ENCODE measurements around the gene SNX18.

The SNX18 gene

DNA sequence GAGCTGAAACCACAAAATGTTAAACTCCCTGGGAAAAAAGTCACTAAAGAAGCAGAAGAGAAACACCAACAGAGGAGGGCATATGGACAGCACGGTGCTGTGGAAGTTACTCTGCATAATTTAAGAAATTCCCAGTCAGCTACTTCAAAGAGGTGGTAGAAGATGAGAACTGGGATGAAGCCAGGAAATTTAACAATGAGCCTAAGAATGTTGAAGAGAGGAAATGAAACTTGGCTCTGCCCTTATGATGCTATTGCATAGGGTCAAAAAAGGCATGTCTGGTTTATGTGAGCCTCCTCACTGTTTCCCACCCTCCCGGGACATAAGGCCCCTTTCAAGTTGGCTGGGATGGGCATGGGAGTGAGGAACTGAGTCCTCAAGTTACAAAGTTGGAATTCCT is 25.4 kb upstream of the SNX18 start:
- POLR2A ChIA-PET = no interaction called here
- Histone ChIP-seq H3K4me3 (ENCODE audit: low read depth, low read length) (no peak overlapping the region), H3K36me3 (ENCODE audit: control insufficient read depth in 2 of 2, insufficient read depth in 1 of 2, low read length in 2 of 2) (no peaks in the 10 kb centered on the region), H3K4me1 (ENCODE audit: control insufficient read depth, insufficient read depth, low read length) (no peaks in the 10 kb centered on the region), H3K27ac (ENCODE audit: extremely low read depth, low read depth, low read length) (no peak overlapping the region), H3K9me3 (ENCODE audit: control insufficient read depth, insufficient read depth, low read depth, low read length) (no peaks in the 10 kb centered on the region)
- CTCF ChIA-PET = interaction anchor here (0.6 to 6.0 kb wide), 6 partner anchors 11 to 414 kb away, joined by 3 to 95 read pairs (median 6); no protein-coding TSS in a partner anchor
- no peak for TF ChIP-seq ZNF2 (tag by site-specific recombination; IDR thresholded peaks at IDR 0.05)
- no peak for TF ChIP-seq SALL2 (tag by site-specific recombination; IDR thresholded peaks at IDR 0.05; ENCODE audit: borderline replicate concordance)
- TF ChIP-seq MYNN (tag by site-specific recombination; IDR thresholded peaks at IDR 0.05; ENCODE audit: borderline replicate concordance) = no peak
- TF ChIP-seq, protein P1, sequence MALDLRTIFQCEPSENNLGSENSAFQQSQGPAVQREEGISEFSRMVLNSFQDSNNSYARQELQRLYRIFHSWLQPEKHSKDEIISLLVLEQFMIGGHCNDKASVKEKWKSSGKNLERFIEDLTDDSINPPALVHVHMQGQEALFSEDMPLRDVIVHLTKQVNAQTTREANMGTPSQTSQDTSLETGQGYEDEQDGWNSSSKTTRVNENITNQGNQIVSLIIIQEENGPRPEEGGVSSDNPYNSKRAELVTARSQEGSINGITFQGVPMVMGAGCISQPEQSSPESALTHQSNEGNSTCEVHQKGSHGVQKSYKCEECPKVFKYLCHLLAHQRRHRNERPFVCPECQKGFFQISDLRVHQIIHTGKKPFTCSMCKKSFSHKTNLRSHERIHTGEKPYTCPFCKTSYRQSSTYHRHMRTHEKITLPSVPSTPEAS (tag by site-specific recombination; IDR thresholded peaks at IDR 0.05) = no peak
- no peak for TF ChIP-seq ZNF623 (tag by site-specific recombination; IDR thresholded peaks at IDR 0.05)
- TF ChIP-seq, protein P2, sequence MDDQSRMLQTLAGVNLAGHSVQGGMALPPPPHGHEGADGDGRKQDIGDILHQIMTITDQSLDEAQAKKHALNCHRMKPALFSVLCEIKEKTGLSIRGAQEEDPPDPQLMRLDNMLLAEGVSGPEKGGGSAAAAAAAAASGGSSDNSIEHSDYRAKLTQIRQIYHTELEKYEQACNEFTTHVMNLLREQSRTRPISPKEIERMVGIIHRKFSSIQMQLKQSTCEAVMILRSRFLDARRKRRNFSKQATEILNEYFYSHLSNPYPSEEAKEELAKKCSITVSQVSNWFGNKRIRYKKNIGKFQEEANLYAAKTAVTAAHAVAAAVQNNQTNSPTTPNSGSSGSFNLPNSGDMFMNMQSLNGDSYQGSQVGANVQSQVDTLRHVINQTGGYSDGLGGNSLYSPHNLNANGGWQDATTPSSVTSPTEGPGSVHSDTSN (CRISPR knock-in tag; IDR thresholded peaks at IDR 0.05) = no peak
- TF ChIP-seq, protein P3, sequence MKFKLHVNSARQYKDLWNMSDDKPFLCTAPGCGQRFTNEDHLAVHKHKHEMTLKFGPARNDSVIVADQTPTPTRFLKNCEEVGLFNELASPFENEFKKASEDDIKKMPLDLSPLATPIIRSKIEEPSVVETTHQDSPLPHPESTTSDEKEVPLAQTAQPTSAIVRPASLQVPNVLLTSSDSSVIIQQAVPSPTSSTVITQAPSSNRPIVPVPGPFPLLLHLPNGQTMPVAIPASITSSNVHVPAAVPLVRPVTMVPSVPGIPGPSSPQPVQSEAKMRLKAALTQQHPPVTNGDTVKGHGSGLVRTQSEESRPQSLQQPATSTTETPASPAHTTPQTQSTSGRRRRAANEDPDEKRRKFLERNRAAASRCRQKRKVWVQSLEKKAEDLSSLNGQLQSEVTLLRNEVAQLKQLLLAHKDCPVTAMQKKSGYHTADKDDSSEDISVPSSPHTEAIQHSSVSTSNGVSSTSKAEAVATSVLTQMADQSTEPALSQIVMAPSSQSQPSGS (tag by site-specific recombination; IDR thresholded peaks at IDR 0.05; ENCODE audit: low read depth) = no peak
- TF ChIP-seq, protein P4, sequence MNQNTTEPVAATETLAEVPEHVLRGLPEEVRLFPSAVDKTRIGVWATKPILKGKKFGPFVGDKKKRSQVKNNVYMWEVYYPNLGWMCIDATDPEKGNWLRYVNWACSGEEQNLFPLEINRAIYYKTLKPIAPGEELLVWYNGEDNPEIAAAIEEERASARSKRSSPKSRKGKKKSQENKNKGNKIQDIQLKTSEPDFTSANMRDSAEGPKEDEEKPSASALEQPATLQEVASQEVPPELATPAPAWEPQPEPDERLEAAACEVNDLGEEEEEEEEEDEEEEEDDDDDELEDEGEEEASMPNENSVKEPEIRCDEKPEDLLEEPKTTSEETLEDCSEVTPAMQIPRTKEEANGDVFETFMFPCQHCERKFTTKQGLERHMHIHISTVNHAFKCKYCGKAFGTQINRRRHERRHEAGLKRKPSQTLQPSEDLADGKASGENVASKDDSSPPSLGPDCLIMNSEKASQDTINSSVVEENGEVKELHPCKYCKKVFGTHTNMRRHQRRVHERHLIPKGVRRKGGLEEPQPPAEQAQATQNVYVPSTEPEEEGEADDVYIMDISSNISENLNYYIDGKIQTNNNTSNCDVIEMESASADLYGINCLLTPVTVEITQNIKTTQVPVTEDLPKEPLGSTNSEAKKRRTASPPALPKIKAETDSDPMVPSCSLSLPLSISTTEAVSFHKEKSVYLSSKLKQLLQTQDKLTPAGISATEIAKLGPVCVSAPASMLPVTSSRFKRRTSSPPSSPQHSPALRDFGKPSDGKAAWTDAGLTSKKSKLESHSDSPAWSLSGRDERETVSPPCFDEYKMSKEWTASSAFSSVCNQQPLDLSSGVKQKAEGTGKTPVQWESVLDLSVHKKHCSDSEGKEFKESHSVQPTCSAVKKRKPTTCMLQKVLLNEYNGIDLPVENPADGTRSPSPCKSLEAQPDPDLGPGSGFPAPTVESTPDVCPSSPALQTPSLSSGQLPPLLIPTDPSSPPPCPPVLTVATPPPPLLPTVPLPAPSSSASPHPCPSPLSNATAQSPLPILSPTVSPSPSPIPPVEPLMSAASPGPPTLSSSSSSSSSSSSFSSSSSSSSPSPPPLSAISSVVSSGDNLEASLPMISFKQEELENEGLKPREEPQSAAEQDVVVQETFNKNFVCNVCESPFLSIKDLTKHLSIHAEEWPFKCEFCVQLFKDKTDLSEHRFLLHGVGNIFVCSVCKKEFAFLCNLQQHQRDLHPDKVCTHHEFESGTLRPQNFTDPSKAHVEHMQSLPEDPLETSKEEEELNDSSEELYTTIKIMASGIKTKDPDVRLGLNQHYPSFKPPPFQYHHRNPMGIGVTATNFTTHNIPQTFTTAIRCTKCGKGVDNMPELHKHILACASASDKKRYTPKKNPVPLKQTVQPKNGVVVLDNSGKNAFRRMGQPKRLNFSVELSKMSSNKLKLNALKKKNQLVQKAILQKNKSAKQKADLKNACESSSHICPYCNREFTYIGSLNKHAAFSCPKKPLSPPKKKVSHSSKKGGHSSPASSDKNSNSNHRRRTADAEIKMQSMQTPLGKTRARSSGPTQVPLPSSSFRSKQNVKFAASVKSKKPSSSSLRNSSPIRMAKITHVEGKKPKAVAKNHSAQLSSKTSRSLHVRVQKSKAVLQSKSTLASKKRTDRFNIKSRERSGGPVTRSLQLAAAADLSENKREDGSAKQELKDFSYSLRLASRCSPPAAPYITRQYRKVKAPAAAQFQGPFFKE (tag by site-specific recombination; IDR thresholded peaks at IDR 0.05; ENCODE audit: borderline replicate concordance) = no peak
- no peak for TF ChIP-seq ZNF677 (tag by site-specific recombination; IDR thresholded peaks at IDR 0.05)
- no peak for TF ChIP-seq ZNF248 (tag by site-specific recombination; IDR thresholded peaks at IDR 0.05)
- TF ChIP-seq ZNF266 (tag by site-specific recombination; IDR thresholded peaks at IDR 0.05; ENCODE audit: low read depth) = no peak

DNA sequence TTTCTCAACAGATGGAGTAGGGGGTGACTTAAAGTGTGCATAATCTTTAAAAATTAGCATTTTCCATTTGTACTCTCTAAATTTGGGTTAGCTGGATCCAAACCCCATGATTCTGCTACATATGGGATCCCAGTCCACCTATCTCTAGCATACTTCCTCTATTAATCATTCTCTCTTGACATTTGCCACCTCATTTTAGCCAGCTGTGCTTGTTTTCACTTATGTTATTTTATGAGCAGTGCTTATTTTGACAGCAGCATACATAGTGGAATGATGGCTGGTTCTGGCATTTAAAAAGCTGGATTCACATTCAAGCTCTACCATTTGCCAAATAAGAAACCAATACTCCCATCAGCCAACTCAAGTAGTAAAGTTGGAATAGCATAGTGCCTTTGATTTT is 22.5 kb upstream of the SNX18 start:
- no peaks in the 10 kb centered on the region for H3K4me1 ChIP-seq (ENCODE audit: control insufficient read depth, insufficient read depth, low read length)
- H3K9me3 ChIP-seq (ENCODE audit: control insufficient read depth, insufficient read depth, low read depth, low read length) = no peaks in the 10 kb centered on the region
- no peak overlapping the region for H3K27ac ChIP-seq (ENCODE audit: extremely low read depth, low read depth, low read length)
- POLR2A ChIA-PET = no interaction called here
- CTCF ChIA-PET = interaction anchor here (1.2 to 2.2 kb wide), 2 partner anchors 22 to 251 kb away, joined by 3 to 8 read pairs; partner anchors contain the start of gene SNX18
- H3K36me3 ChIP-seq (ENCODE audit: control insufficient read depth in 2 of 2, insufficient read depth in 1 of 2, low read length in 2 of 2) = no peaks in the 10 kb centered on the region
- H3K4me3 ChIP-seq (ENCODE audit: low read depth, low read length) = no peak overlapping the region
- TF ChIP-seq, protein P5, sequence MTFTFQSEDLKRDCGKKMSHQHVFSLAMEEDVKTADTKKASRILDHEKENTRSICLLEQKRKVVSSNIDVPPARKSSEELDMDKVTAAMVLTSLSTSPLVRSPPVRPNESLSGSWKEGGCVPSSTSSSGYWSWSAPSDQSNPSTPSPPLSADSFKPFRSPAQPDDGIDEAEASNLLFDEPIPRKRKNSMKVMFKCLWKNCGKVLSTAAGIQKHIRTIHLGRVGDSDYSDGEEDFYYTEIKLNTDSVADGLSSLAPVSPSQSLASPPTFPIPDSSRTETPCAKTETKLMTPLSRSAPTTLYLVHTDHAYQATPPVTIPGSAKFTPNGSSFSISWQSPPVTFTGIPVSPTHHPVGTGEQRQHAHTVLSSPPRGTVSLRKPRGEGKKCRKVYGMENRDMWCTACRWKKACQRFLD (tag by site-specific recombination; IDR thresholded peaks at IDR 0.05) = no peak
- TF ChIP-seq ZNF610 (tag by site-specific recombination; IDR thresholded peaks at IDR 0.05; ENCODE audit: borderline replicate concordance) (no peak), ZNF311 (tag by site-specific recombination; IDR thresholded peaks at IDR 0.05; ENCODE audit: borderline replicate concordance) (no peak)
